NCI-H748 (cell line): ENCODE results near the gene GRAMD1A.
A peak's percentile ranks its signal among the peaks of the same experiment; 100 is the strongest.
"Not testable (repeated sequence)": the region's sequence is repeated elsewhere in the genome, so short reads cannot be mapped to it uniquely, and the experiment has no call there.

ENCODE experiments used
- DNase-seq: peaks from one replicate; lab custom pipeline; 2025; ENCODE audit not compliant: unreplicated experiment; lab: John Stamatoyannopoulos, UW

GRAMD1A gene

GRCh38 chr19:34976611-34977010, 23.5 kb upstream of the GRAMD1A start:
- DNase-seq, result no peak

GRCh38 chr19:34979819-34980640, 20.1 kb upstream of the GRAMD1A start:
- peak; percentile 75 for DNase-seq

GRCh38 chr19:34982275-34982674, 17.8 kb upstream of the GRAMD1A start:
- no peak for DNase-seq

- no peak for DNase-seq
Observed at GRCh38 chr19:34983786-34984185, 16.3 kb upstream of the GRAMD1A start.

- DNase-seq, result no peak
Observed at GRCh38 chr19:34984287-34984686, 15.8 kb upstream of the GRAMD1A start.

- peak; percentile 38 for DNase-seq
Observed at GRCh38 chr19:34985249-34986022, 14.7 kb upstream of the GRAMD1A start.

- no peak for DNase-seq
Observed at GRCh38 chr19:34988119-34988518, 12.0 kb upstream of the GRAMD1A start.

- DNase-seq, result no peak
Observed at GRCh38 chr19:34989298-34989697, 10.8 kb upstream of the GRAMD1A start.

- no peak for DNase-seq
Observed at GRCh38 chr19:34990578-34991192, 9.4 kb upstream of the GRAMD1A start.

GRCh38 chr19:34991542-34992333, 8.4 kb upstream of the GRAMD1A start:
- DNase-seq, result no peak

- DNase-seq, result not testable (repeated sequence)
Observed at GRCh38 chr19:34992582-34992981, 7.5 kb upstream of the GRAMD1A start.

- no peak for DNase-seq
Observed at GRCh38 chr19:34994286-34994642, 5.9 kb upstream of the GRAMD1A start.

GRCh38 chr19:34994643-34995541, 5.2 kb upstream of the GRAMD1A start:
- peak; percentile 84 for DNase-seq

- no peak for DNase-seq
Observed at GRCh38 chr19:34995551-34995950, 4.6 kb upstream of the GRAMD1A start.

- no peak for DNase-seq
Observed at GRCh38 chr19:34997071-34997617, 3.0 kb upstream of the GRAMD1A start.

- DNase-seq, result not testable (repeated sequence)
Observed at GRCh38 chr19:34998224-34998623, 1.9 kb upstream of the GRAMD1A start.

- no peak for DNase-seq
Observed at GRCh38 chr19:34998777-34999497, 1.2 kb upstream of the GRAMD1A start.

- no peak for DNase-seq
Observed at GRCh38 chr19:35000338-35000646, 169 bp downstream of the GRAMD1A start.
